ENCODE measurements around the gene PIBF1.

Gene PIBF1

GRCh38 chr13:73015805-73016204 lies 233.9 kb downstream of the PIBF1 start:
- in situ Hi-C loops (cut with HindIII; ENCODE audit: low sequenced_read_pairs): no loop called here

GRCh38 chr13:73018336-73018735 lies 236.4 kb downstream of the PIBF1 start:
- no peak overlapping the region for H3K4me3 ChIP-seq (ENCODE audit: low read depth, low read length)
- no peak for DNase-seq (ENCODE audit: low read depth)
- in situ Hi-C loops (cut with HindIII; ENCODE audit: low sequenced_read_pairs): no loop called here
- TF ChIP-seq, protein P1, sequence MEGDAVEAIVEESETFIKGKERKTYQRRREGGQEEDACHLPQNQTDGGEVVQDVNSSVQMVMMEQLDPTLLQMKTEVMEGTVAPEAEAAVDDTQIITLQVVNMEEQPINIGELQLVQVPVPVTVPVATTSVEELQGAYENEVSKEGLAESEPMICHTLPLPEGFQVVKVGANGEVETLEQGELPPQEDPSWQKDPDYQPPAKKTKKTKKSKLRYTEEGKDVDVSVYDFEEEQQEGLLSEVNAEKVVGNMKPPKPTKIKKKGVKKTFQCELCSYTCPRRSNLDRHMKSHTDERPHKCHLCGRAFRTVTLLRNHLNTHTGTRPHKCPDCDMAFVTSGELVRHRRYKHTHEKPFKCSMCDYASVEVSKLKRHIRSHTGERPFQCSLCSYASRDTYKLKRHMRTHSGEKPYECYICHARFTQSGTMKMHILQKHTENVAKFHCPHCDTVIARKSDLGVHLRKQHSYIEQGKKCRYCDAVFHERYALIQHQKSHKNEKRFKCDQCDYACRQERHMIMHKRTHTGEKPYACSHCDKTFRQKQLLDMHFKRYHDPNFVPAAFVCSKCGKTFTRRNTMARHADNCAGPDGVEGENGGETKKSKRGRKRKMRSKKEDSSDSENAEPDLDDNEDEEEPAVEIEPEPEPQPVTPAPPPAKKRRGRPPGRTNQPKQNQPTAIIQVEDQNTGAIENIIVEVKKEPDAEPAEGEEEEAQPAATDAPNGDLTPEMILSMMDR (IDR thresholded peaks at IDR 0.05; ENCODE audit: low read depth, low read length, missing control alignments): no peak

More at GRCh38 chr13:73015805-73016204, 233.9 kb downstream of the PIBF1 start:
- no peak overlapping the region for H3K4me3 ChIP-seq (ENCODE audit: low read depth, low read length)
- TF ChIP-seq, protein P1 (IDR thresholded peaks at IDR 0.05; ENCODE audit: low read depth, low read length, missing control alignments): no peak
- no peak for DNase-seq (ENCODE audit: low read depth)

DNA sequence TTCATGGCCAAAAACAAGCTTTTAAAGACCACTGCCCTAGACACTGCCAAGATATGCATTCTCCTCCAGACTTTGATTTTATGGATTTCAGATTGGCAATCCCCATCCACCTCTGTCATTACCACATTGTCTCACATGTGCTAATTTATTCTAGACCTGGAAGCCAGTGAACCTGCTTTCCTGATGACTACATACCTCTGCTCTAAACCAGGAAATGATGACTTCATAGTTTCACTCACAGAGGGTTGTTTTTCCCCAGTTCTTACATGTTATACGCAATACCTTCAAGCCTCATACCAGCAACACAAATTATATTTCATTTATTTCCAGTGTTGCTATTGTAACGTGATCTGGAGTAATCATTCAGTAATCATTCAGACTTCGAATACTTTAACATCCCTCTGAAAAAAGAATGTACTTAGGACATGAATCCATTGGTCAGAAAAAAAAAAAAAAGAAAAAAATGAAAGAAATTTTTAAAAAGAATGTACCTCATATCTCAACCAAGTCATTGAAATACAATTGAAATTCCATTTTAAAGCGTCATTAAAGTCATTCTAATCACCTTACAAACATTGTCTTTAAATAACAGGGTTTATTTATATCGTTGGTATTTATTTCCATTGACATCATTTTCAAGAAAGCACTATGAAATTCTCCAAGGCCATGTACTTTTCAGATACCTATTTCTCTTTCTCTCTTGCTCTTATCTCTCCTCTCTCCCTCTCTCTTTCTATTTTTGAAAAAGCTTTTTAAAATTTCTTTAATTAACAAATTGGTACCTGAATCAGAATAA lies 243.5 kb downstream of the PIBF1 start:
- TF ChIP-seq, protein P1 (IDR thresholded peaks at IDR 0.05; ENCODE audit: low read depth, low read length, missing control alignments): no peak
- no peak for DNase-seq (ENCODE audit: low read depth)
- no peak overlapping the region for H3K4me3 ChIP-seq (ENCODE audit: low read depth, low read length)
- in situ Hi-C loops (cut with HindIII; ENCODE audit: low sequenced_read_pairs): no loop called here

- in situ Hi-C loops (cut with HindIII; ENCODE audit: low sequenced_read_pairs): no loop called here
- no peak overlapping the region for H3K4me3 ChIP-seq (ENCODE audit: low read depth, low read length)
- TF ChIP-seq, protein P1 (IDR thresholded peaks at IDR 0.05; ENCODE audit: low read depth, low read length, missing control alignments): no peak
- DNase-seq (ENCODE audit: low read depth): no peak
These were observed 253.0 kb downstream of the PIBF1 start for GRCh38 chr13:73034901-73035300.

DNA sequence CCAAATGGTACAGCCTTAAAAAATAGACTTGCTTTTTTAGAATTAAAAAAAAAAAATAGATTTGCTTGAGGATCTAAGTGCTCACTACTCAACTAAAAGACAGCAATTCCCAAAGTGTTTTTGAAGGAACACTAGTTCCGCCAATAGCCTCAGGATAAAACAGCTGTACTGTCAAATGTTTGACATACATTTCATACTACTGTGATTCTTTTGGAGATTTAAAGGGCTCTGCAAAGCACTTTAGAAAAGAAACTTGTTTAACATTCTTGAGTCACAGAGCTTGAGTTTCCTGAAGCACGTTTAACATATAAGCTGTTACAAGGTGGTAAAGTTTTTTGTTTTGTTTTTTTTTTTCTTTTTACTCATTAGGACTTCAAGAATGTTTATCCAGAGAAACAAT lies 253.7 kb downstream of the PIBF1 start:
- in situ Hi-C loops (cut with HindIII; ENCODE audit: low sequenced_read_pairs): no loop called here
- no peak overlapping the region for H3K4me3 ChIP-seq (ENCODE audit: low read depth, low read length)
- no peak for DNase-seq (ENCODE audit: low read depth)
- TF ChIP-seq, protein P1 (IDR thresholded peaks at IDR 0.05; ENCODE audit: low read depth, low read length, missing control alignments): no peak

- TF ChIP-seq, protein P1 (IDR thresholded peaks at IDR 0.05; ENCODE audit: low read depth, low read length, missing control alignments): no peak
- in situ Hi-C loops (cut with HindIII; ENCODE audit: low sequenced_read_pairs): no loop called here
- no peak for DNase-seq (ENCODE audit: low read depth)
- H3K4me3 ChIP-seq (ENCODE audit: low read depth, low read length): no peak overlapping the region
These were observed 254.6 kb downstream of the PIBF1 start for GRCh38 chr13:73036566-73036965.
